Endothelial cell (in vitro differentiated cells): Measurements from ENCODE around the gene PRRC1. TPM values are rescaled to one million over a fixed set of nuclear protein-coding genes. Genes with fewer than 3 reads are reported as not detected.

Experiments used
- DNase-seq: peaks from one replicate; pipeline ENCODE4 v3.0.0; 2021; ENCODE audit warnings: low spot score
- H3K27ac Mint-ChIP-seq: one replicate; pipeline ENCODE4 v1.8.0; 2021; ENCODE audit warnings: mixed read lengths, inconsistent platforms; ENCODE audit not compliant: unreplicated experiment
- H3K27me3 Mint-ChIP-seq: one replicate; pipeline ENCODE4 v1.8.0; 2021; ENCODE audit warnings: mild to moderate bottlenecking, moderate library complexity, mixed read lengths, inconsistent platforms; ENCODE audit not compliant: unreplicated experiment
- H3K36me3 Mint-ChIP-seq: one replicate; pipeline ENCODE4 v1.8.0; 2021; ENCODE audit warnings: mild to moderate bottlenecking, low read depth, mixed read lengths, inconsistent platforms; ENCODE audit not compliant: unreplicated experiment
- H3K4me1 Mint-ChIP-seq: one replicate; pipeline ENCODE4 v1.8.0; 2021; ENCODE audit warnings: mild to moderate bottlenecking, mixed read lengths, inconsistent platforms; ENCODE audit not compliant: unreplicated experiment
- H3K4me3 Mint-ChIP-seq: one replicate; pipeline ENCODE4 v1.8.0; 2021; ENCODE audit warnings: mild to moderate bottlenecking, mixed read lengths, inconsistent platforms; ENCODE audit not compliant: unreplicated experiment
- H3K9me3 Mint-ChIP-seq: one replicate; pipeline ENCODE4 v1.8.0; 2021; ENCODE audit warnings: mixed read lengths, inconsistent platforms; ENCODE audit not compliant: unreplicated experiment
- total RNA-seq: library from RNA; stranded (reverse); fragmentation: NEBNext Ultra II Directional; extraction: Animal tissue kit (Norgen Biotek cat#: 25700); gene quantifications from one replicate; pipeline ENCODE4 v1.2.1, GENCODE V29; 2021; ENCODE audit not compliant: unreplicated experiment
- TF ChIP-seq, protein P1 (sequence below): fragments of 200-600 bp; sonication (generic); IDR thresholded peaks from one replicate; pipeline ENCODE4 v1.5.0; 2021; ENCODE audit warnings: antibody characterized with exemption; ENCODE audit not compliant: unreplicated experiment

The PRRC1 gene
- total RNA-seq, 1 donor from 2014 or later = 61.1 TPM

DNA sequence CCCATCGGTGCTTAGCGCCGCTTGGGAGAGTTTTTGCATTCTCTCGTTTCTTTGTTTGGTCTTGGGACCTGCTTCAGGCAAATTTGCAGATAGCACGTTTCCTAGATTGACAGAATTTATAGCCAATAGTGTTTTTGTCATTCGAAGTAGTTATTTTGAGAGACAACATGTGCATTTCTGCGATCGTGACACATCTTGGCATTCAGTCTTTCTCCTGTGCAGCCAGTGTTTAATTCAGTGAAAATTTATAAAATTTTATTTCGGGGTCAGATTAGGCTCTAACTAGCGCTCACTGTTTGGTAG lies 830 bp downstream of the PRRC1 start:
- Mint-ChIP-seq H3K27me3 (peaks cover 1% of the 10 kb centered on the region), H3K36me3 (peaks cover 29% of the 10 kb centered on the region), H3K4me3 (peak overlapping the region; percentile 91), H3K27ac (peak overlapping the region; percentile 39), H3K9me3 (no peaks in the 10 kb centered on the region), H3K4me1 (peaks cover 14% of the 10 kb centered on the region)
- no peak for DNase-seq
- TF ChIP-seq, protein P1, sequence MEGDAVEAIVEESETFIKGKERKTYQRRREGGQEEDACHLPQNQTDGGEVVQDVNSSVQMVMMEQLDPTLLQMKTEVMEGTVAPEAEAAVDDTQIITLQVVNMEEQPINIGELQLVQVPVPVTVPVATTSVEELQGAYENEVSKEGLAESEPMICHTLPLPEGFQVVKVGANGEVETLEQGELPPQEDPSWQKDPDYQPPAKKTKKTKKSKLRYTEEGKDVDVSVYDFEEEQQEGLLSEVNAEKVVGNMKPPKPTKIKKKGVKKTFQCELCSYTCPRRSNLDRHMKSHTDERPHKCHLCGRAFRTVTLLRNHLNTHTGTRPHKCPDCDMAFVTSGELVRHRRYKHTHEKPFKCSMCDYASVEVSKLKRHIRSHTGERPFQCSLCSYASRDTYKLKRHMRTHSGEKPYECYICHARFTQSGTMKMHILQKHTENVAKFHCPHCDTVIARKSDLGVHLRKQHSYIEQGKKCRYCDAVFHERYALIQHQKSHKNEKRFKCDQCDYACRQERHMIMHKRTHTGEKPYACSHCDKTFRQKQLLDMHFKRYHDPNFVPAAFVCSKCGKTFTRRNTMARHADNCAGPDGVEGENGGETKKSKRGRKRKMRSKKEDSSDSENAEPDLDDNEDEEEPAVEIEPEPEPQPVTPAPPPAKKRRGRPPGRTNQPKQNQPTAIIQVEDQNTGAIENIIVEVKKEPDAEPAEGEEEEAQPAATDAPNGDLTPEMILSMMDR = no peak

DNA sequence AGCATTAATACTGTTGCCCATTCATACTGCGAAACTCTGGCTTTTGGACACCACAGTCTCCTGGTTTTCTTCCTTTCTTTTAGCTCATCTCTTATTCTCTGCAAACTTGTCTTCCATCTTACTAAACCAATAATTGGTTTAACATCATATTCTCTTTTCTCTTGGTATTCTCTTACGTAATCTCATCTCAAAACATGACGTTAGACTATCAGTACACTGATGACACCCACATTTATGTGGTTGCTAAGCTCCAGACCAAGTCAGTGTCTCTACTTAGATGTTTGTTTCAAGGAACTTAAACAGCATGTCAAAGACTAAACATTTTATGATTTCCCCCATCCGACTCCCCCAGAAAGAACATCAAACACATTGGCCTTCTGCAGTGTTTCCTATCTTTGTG lies 2.1 kb downstream of the PRRC1 start:
- Mint-ChIP-seq H3K9me3 (no peaks in the 10 kb centered on the region), H3K4me1 (peaks cover 14% of the 10 kb centered on the region), H3K4me3 (peak overlapping the region; percentile 15), H3K27me3 (peaks cover 1% of the 10 kb centered on the region), H3K27ac (no peak overlapping the region), H3K36me3 (peaks cover 32% of the 10 kb centered on the region)
- DNase-seq = no peak
- TF ChIP-seq, protein P1 = no peak

DNA sequence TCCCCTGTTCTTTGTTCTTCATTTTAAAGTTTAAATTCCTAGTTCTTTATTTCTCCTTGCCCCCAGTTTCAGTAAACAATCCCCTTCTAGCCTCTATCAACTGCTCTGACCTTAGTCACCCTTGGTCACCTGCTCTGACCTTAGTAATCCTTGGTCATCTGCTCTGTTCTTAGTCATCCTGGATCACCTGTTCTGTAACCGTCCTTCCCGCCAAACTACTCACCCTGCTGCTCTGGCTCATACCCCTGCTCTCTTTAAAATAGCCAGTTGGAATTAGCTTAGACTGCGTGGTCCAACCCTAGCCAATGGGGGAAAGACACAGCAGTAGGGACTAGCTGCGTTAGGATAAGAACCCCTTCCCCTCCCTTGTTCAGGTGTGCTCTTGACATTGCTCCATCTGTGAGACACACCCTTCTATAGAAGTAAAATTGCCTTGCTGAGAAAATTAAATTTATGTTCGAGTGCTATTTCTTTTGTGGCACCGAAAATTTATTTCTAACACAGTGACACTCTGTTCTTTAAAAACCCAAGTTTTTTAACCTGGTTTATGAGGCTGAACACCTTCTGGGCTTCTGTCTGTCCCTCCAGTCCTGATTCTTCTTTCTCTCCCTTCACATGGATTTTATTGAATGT lies 3.8 kb downstream of the PRRC1 start:
- no peak overlapping the region for H3K27ac Mint-ChIP-seq
- TF ChIP-seq, protein P1 = no peak
- no peak for DNase-seq
- peaks cover 14% of the 10 kb centered on the region for H3K4me1 Mint-ChIP-seq
- no peaks in the 10 kb centered on the region for H3K9me3 Mint-ChIP-seq
- peak overlapping the region; percentile 68 for H3K4me3 Mint-ChIP-seq
- H3K36me3 Mint-ChIP-seq = peaks cover 37% of the 10 kb centered on the region
- peaks cover 1% of the 10 kb centered on the region for H3K27me3 Mint-ChIP-seq

DNA sequence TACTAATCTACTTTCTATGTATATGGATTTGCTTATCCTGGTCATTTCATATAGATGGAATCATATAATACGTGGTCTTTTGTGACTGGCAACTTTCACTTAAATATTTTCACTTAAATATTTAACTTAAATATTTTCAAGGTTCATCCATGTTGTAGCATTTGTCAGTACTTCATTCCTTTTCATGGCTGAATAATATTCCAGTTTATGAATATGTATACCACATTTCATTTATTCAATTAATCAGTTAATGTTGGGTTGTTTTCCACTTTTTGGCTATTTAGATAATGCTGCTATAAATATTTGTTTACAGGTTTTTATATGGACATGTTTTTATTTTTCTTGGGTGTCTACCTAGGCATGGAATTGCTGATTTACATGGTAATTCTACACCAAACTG lies 7.7 kb downstream of the PRRC1 start:
- no peak for DNase-seq
- H3K4me3 Mint-ChIP-seq = no peak overlapping the region
- H3K36me3 Mint-ChIP-seq = peaks cover 31% of the 10 kb centered on the region
- H3K9me3 Mint-ChIP-seq = no peaks in the 10 kb centered on the region
- TF ChIP-seq, protein P1 = no peak
- no peak overlapping the region for H3K27ac Mint-ChIP-seq
- H3K27me3 Mint-ChIP-seq = peaks cover 1% of the 10 kb centered on the region
- H3K4me1 Mint-ChIP-seq = peaks cover 4% of the 10 kb centered on the region

DNA sequence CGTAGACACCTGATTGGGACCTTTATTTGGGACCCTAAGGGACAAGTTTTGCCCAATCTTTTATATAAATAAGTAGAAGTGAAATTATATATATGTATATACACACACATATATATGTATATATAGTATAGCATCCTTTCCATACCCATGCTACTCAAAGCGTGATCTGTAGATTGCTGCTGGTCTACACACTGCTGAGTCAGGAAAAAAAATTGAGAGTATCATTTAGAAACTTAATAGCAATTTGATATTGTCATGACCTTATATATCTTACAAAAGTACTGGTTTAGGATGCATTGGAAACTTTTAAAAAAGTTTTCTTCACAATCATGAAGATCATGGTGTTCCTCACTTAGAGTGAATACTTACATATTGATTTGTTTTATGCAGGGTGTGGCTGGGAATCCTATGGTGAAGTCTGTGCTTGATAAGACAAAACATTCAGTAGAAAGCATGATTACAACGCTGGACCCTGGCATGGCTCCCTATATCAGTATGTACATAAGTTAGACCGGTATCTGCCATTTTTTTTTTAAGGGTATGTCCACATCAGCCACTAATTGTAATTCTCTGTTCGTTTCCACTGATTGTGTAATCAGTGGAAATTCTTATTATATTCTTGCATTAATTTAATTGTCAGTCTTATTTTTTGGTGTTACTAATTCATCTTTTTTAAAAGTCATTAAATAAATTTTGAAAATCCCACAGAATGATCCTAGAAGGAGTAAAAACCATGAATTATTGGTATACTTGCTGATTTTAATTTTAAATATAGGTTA lies 12.7 kb downstream of the PRRC1 start:
- peaks cover 21% of the 10 kb centered on the region for H3K36me3 Mint-ChIP-seq

More for the DNA sequence above, 12.7 kb downstream of the PRRC1 start:
- no peak overlapping the region for H3K27ac Mint-ChIP-seq
- H3K27me3 Mint-ChIP-seq = no peaks in the 10 kb centered on the region
- no peak overlapping the region for H3K4me3 Mint-ChIP-seq
- TF ChIP-seq, protein P1 = no peak
- H3K9me3 Mint-ChIP-seq = no peaks in the 10 kb centered on the region
- DNase-seq = no peak
- H3K4me1 Mint-ChIP-seq = no peaks in the 10 kb centered on the region
